ENCODE data around the gene CTTNBP2. TPM values are rescaled to one million over a fixed set of nuclear protein-coding genes. Genes with fewer than 3 reads are reported as not detected.

CTTNBP2 gene
- total RNA-seq, 1 donor from 2014 or later = 1.2 TPM

- Histone ChIP-seq H3K27me3 (ENCODE audit: low read depth) (no peaks in the 10 kb centered on the region), H3K4me1 (no peaks in the 10 kb centered on the region), H3K27ac (replicated peaks) (no peak overlapping the region), H3K4me3 (no peak overlapping the region), H3K9me3 (replicated peaks) (no peaks in the 10 kb centered on the region), H3K36me3 (no peaks in the 10 kb centered on the region)
- intact Hi-C loops (cut with micrococcal nuclease) = loop anchor here (10.0 kb wide), 1 partner anchor 345 kb away; no protein-coding TSS in a partner anchor
- DNase-seq = no peak
- no peak for TF ChIP-seq CTCF (IDR thresholded peaks at IDR 0.05; ENCODE audit: borderline replicate concordance)
Measured at GRCh38 chr7:117759950-117760640, 113.1 kb downstream of the CTTNBP2 start.

- no peak overlapping the region for H3K27ac ChIP-seq (replicated peaks)
- intact Hi-C loops (cut with micrococcal nuclease) = loop anchor here (10.0 kb wide), 1 partner anchor 347 kb away; no protein-coding TSS in a partner anchor
- TF ChIP-seq CTCF (IDR thresholded peaks at IDR 0.05; ENCODE audit: borderline replicate concordance) = no peak
- no peak for DNase-seq
- no peak overlapping the region for H3K4me3 ChIP-seq
- no peaks in the 10 kb centered on the region for H3K36me3 ChIP-seq
- no peaks in the 10 kb centered on the region for H3K9me3 ChIP-seq (replicated peaks)
- no peaks in the 10 kb centered on the region for H3K27me3 ChIP-seq (ENCODE audit: low read depth)
- H3K4me1 ChIP-seq = no peaks in the 10 kb centered on the region
Measured at GRCh38 chr7:117757440-117757839, 115.8 kb downstream of the CTTNBP2 start.

- H3K36me3 ChIP-seq = no peaks in the 10 kb centered on the region
- no peaks in the 10 kb centered on the region for H3K4me1 ChIP-seq
- no peak overlapping the region for H3K27ac ChIP-seq (replicated peaks)
- no peak for TF ChIP-seq CTCF (IDR thresholded peaks at IDR 0.05; ENCODE audit: borderline replicate concordance)
- no peak overlapping the region for H3K4me3 ChIP-seq
- H3K27me3 ChIP-seq (ENCODE audit: low read depth) = no peaks in the 10 kb centered on the region
- DNase-seq = no peak
- H3K9me3 ChIP-seq (replicated peaks) = no peaks in the 10 kb centered on the region
- intact Hi-C loops (cut with micrococcal nuclease) = loop anchor here (10.0 kb wide), 1 partner anchor 348 kb away; no protein-coding TSS in a partner anchor
Measured at GRCh38 chr7:117756586-117757085, 116.6 kb downstream of the CTTNBP2 start.

- Histone ChIP-seq H3K4me3 (no peak overlapping the region), H3K4me1 (no peaks in the 10 kb centered on the region), H3K36me3 (no peaks in the 10 kb centered on the region), H3K27ac (replicated peaks) (no peak overlapping the region), H3K9me3 (replicated peaks) (no peaks in the 10 kb centered on the region), H3K27me3 (ENCODE audit: low read depth) (no peaks in the 10 kb centered on the region)
- intact Hi-C loops (cut with micrococcal nuclease) = loop anchor here (10.0 kb wide), 1 partner anchor 350 kb away; no protein-coding TSS in a partner anchor
- DNase-seq = no peak
- no peak for TF ChIP-seq CTCF (IDR thresholded peaks at IDR 0.05; ENCODE audit: borderline replicate concordance)
Measured at GRCh38 chr7:117755136-117755535, 118.1 kb downstream of the CTTNBP2 start.

- no peaks in the 10 kb centered on the region for H3K36me3 ChIP-seq
- TF ChIP-seq CTCF (IDR thresholded peaks at IDR 0.05; ENCODE audit: borderline replicate concordance) = no peak
- no peak overlapping the region for H3K4me3 ChIP-seq
- H3K27ac ChIP-seq (replicated peaks) = no peak overlapping the region
- no peak for DNase-seq
- H3K27me3 ChIP-seq (ENCODE audit: low read depth) = no peaks in the 10 kb centered on the region
- H3K4me1 ChIP-seq = no peaks in the 10 kb centered on the region
- intact Hi-C loops (cut with micrococcal nuclease) = loop anchor here (10.0 kb wide), 1 partner anchor 353 kb away; no protein-coding TSS in a partner anchor
- no peaks in the 10 kb centered on the region for H3K9me3 ChIP-seq (replicated peaks)
Measured at GRCh38 chr7:117751775-117752174, 121.5 kb downstream of the CTTNBP2 start.
